ENCODE results near the gene CTBP2.

Gene CTBP2

GRCh38 chr10:125010362-125010761, 150.0 kb downstream of the CTBP2 start:
- Histone ChIP-seq H3K36me3 (ENCODE audit: control insufficient read depth, insufficient read depth, low read length) (peaks cover 10% of the 10 kb centered on the region), H3K4me3 (ENCODE audit: low read length) (no peak overlapping the region), H3K9me3 (ENCODE audit: control insufficient read depth, insufficient read depth, low read length) (no peaks in the 10 kb centered on the region), H3K27ac (ENCODE audit: low read length) (no peak overlapping the region), H3K4me1 (ENCODE audit: control insufficient read depth, insufficient read depth, low read length) (peaks cover 3% of the 10 kb centered on the region; the same call in 1 of the 2 replicates), H3K27me3 (ENCODE audit: control insufficient read depth, insufficient read depth, low read length) (no peaks in the 10 kb centered on the region)
- no peak for DNase-seq (ENCODE audit: low read depth, low spot score)
- no CpG with 5 or more reads among the region's 5 CpGs for WGBS (ENCODE audit: insufficient coverage, insufficient read length)

DNA sequence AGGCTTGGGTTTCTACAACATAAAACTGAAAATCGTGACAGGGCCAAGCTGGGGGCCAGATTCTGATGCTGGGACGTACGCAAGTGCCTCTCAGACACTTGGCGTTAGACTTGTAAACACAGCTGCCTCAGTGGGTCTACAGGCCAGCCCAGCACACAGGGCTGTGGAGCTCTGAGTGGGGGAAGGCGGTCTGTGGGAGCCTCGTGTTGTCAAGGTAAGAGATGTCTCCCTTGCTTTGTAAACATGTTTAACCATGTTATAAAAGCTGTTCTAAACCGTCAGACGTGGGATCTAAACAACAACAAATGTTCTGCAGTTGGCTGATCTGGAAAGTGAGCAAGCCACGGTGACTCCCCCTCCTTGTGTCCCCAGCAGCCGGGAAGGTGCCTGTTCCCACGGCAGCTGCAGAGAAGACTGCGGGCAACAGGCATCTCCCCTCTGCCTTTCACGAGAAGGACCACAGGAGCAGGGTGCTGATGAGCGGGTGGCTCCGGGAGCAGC, 150.7 kb downstream of the CTBP2 start:
- Histone ChIP-seq H3K9me3 (ENCODE audit: control insufficient read depth, insufficient read depth, low read length) (no peaks in the 10 kb centered on the region), H3K27ac (ENCODE audit: low read length) (no peak overlapping the region), H3K4me1 (ENCODE audit: control insufficient read depth, insufficient read depth, low read length) (peaks cover 3% of the 10 kb centered on the region; the same call in 1 of the 2 replicates), H3K27me3 (ENCODE audit: control insufficient read depth, insufficient read depth, low read length) (no peaks in the 10 kb centered on the region), H3K36me3 (ENCODE audit: control insufficient read depth, insufficient read depth, low read length) (peaks cover 14% of the 10 kb centered on the region), H3K4me3 (ENCODE audit: low read length) (no peak overlapping the region)
- DNase-seq (ENCODE audit: low read depth, low spot score): no peak
- WGBS (ENCODE audit: insufficient coverage, insufficient read length): no CpG with 5 or more reads among the region's 15 CpGs

GRCh38 chr10:125008689-125009638, 151.4 kb downstream of the CTBP2 start:
- WGBS (ENCODE audit: insufficient coverage, insufficient read length): no CpG with 5 or more reads among the region's 22 CpGs
- Histone ChIP-seq H3K27me3 (ENCODE audit: control insufficient read depth, insufficient read depth, low read length) (no peaks in the 10 kb centered on the region), H3K27ac (ENCODE audit: low read length) (no peak overlapping the region), H3K4me1 (ENCODE audit: control insufficient read depth, insufficient read depth, low read length) (peaks cover 3% of the 10 kb centered on the region; the same call in 1 of the 2 replicates), H3K36me3 (ENCODE audit: control insufficient read depth, insufficient read depth, low read length) (peaks cover 14% of the 10 kb centered on the region), H3K4me3 (ENCODE audit: low read length) (no peak overlapping the region), H3K9me3 (ENCODE audit: control insufficient read depth, insufficient read depth, low read length) (no peaks in the 10 kb centered on the region)
- no peak for DNase-seq (ENCODE audit: low read depth, low spot score)

- H3K4me1 ChIP-seq (ENCODE audit: control insufficient read depth, insufficient read depth, low read length): peaks cover 3% of the 10 kb centered on the region; the same call in 1 of the 2 replicates
- no peaks in the 10 kb centered on the region for H3K27me3 ChIP-seq (ENCODE audit: control insufficient read depth, insufficient read depth, low read length)
- H3K9me3 ChIP-seq (ENCODE audit: control insufficient read depth, insufficient read depth, low read length): no peaks in the 10 kb centered on the region
- peaks cover 22% of the 10 kb centered on the region for H3K36me3 ChIP-seq (ENCODE audit: control insufficient read depth, insufficient read depth, low read length)
- DNase-seq (ENCODE audit: low read depth, low spot score): no peak
- no peak overlapping the region for H3K27ac ChIP-seq (ENCODE audit: low read length)
- H3K4me3 ChIP-seq (ENCODE audit: low read length): no peak overlapping the region
- WGBS (ENCODE audit: insufficient coverage, insufficient read length): no CpG with 5 or more reads among the region's 6 CpGs
These were observed 152.9 kb downstream of the CTBP2 start for GRCh38 chr10:125007436-125007835.

DNA sequence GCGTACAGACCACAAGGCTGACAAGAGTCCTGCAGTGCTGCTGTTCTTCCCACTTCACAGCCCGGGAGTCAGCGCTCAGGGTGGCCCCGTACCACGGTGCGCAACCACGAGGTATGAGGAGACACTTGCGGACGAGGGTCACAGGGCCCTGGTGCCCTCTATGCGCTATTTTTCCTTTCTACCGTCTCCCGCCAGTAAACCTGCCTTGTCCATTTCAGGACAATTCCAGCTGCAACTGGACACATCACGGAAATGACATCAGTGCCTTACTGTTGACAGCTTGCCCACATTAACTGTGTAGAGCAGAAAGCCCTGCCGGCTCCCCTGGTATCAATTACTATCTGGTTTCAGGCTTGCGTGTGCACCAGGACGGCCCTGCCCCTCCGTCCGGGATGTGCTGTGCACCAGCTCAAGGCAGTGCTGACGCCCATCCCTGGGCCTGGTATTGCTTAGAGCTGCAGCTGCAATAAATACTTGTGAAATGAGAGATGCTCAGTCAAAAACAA, 153.4 kb downstream of the CTBP2 start:
- Histone ChIP-seq H3K9me3 (ENCODE audit: control insufficient read depth, insufficient read depth, low read length) (no peaks in the 10 kb centered on the region), H3K27me3 (ENCODE audit: control insufficient read depth, insufficient read depth, low read length) (no peaks in the 10 kb centered on the region), H3K4me3 (ENCODE audit: low read length) (no peak overlapping the region), H3K4me1 (ENCODE audit: control insufficient read depth, insufficient read depth, low read length) (peaks cover 3% of the 10 kb centered on the region; the same call in 1 of the 2 replicates), H3K36me3 (ENCODE audit: control insufficient read depth, insufficient read depth, low read length) (peaks cover 23% of the 10 kb centered on the region), H3K27ac (ENCODE audit: low read length) (no peak overlapping the region)
- no CpG with 5 or more reads among the region's 19 CpGs for WGBS (ENCODE audit: insufficient coverage, insufficient read length)
- no peak for DNase-seq (ENCODE audit: low read depth, low spot score)

- H3K27ac ChIP-seq (ENCODE audit: low read length): no peak overlapping the region
- H3K4me1 ChIP-seq (ENCODE audit: control insufficient read depth, insufficient read depth, low read length): 0 out of 2 replicates have a peak, but pooled peaks cover 3% of the 10 kb centered on the region
- H3K9me3 ChIP-seq (ENCODE audit: control insufficient read depth, insufficient read depth, low read length): no peaks in the 10 kb centered on the region
- DNase-seq (ENCODE audit: low read depth, low spot score): no peak
- H3K4me3 ChIP-seq (ENCODE audit: low read length): no peak overlapping the region
- H3K27me3 ChIP-seq (ENCODE audit: control insufficient read depth, insufficient read depth, low read length): no peaks in the 10 kb centered on the region
- no CpG with 5 or more reads among the region's 9 CpGs for WGBS (ENCODE audit: insufficient coverage, insufficient read length)
- peaks cover 27% of the 10 kb centered on the region for H3K36me3 ChIP-seq (ENCODE audit: control insufficient read depth, insufficient read depth, low read length)
These were observed 154.1 kb downstream of the CTBP2 start for GRCh38 chr10:125006188-125006680.

DNA sequence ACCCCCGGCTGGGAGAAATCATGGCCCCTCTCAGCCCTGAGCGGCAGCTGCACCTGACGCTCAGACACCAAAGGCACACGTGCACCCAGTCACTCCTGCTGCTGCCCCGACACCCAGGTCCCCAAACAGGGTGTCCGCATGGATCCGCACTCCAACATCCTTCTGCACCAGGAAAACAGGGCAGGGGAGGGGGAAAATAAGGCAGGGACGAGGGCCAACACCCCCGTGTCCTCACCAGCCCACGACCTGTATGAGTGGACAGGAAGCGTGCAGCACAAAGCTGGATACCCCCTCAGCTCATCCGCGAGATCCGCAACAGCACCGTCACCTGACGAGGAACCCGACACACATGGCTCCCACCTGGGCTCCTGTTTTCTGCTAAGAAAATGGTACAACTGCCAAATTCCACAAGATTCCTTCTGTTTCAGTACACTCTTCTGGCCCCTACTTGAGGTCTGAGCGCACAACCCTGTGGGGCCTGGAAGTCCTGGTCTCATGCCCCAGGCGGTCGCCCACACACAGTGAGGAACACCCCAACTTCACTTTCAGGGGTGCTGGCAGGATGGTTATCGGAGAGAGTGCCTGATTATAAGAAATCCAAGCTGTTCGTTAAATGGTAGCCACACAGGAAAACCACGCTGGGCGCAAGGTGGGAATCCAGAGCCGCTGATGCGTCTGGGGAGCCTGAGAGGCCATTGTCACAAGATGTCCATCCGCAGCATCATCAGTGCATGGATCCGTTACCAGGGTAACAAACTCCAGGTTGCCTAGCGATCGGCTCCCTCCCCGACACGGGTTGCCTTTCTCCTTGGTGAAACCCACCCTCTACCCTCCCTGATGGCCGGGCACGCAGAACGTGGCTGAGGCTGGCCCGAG, 154.8 kb downstream of the CTBP2 start:
- H3K27me3 ChIP-seq (ENCODE audit: control insufficient read depth, insufficient read depth, low read length): no peaks in the 10 kb centered on the region
- peaks cover 30% of the 10 kb centered on the region for H3K36me3 ChIP-seq (ENCODE audit: control insufficient read depth, insufficient read depth, low read length)
- no CpG with 5 or more reads among the region's 36 CpGs for WGBS (ENCODE audit: insufficient coverage, insufficient read length)
- H3K9me3 ChIP-seq (ENCODE audit: control insufficient read depth, insufficient read depth, low read length): no peaks in the 10 kb centered on the region
- H3K4me1 ChIP-seq (ENCODE audit: control insufficient read depth, insufficient read depth, low read length): 0 out of 2 replicates have a peak, but pooled peaks cover 3% of the 10 kb centered on the region
- DNase-seq (ENCODE audit: low read depth, low spot score): no peak
- no peak overlapping the region for H3K4me3 ChIP-seq (ENCODE audit: low read length)
- no peak overlapping the region for H3K27ac ChIP-seq (ENCODE audit: low read length)

- Histone ChIP-seq H3K4me3 (ENCODE audit: low read length) (no peak overlapping the region), H3K4me1 (ENCODE audit: control insufficient read depth, insufficient read depth, low read length) (no peaks in the 10 kb centered on the region), H3K27ac (ENCODE audit: low read length) (no peak overlapping the region), H3K36me3 (ENCODE audit: control insufficient read depth, insufficient read depth, low read length) (peaks cover 37% of the 10 kb centered on the region), H3K9me3 (ENCODE audit: control insufficient read depth, insufficient read depth, low read length) (no peaks in the 10 kb centered on the region), H3K27me3 (ENCODE audit: control insufficient read depth, insufficient read depth, low read length) (no peaks in the 10 kb centered on the region)
- DNase-seq (ENCODE audit: low read depth, low spot score): no peak
- WGBS (ENCODE audit: insufficient coverage, insufficient read length): no CpG with 5 or more reads among the region's 19 CpGs
These were observed 155.6 kb downstream of the CTBP2 start for GRCh38 chr10:125004571-125005311.

- Histone ChIP-seq H3K36me3 (ENCODE audit: control insufficient read depth, insufficient read depth, low read length) (peaks cover 41% of the 10 kb centered on the region), H3K4me3 (ENCODE audit: low read length) (no peak overlapping the region), H3K9me3 (ENCODE audit: control insufficient read depth, insufficient read depth, low read length) (no peaks in the 10 kb centered on the region), H3K27me3 (ENCODE audit: control insufficient read depth, insufficient read depth, low read length) (no peaks in the 10 kb centered on the region), H3K27ac (ENCODE audit: low read length) (no peak overlapping the region), H3K4me1 (ENCODE audit: control insufficient read depth, insufficient read depth, low read length) (no peaks in the 10 kb centered on the region)
- no peak for DNase-seq (ENCODE audit: low read depth, low spot score)
- WGBS (ENCODE audit: insufficient coverage, insufficient read length): no CpG with 5 or more reads among the region's 14 CpGs
These were observed 156.4 kb downstream of the CTBP2 start for GRCh38 chr10:125003901-125004467.
